ENCODE results near the gene ERMN.
A peak's percentile ranks its signal among the peaks of the same experiment; 100 is the strongest.

The ERMN gene

DNA sequence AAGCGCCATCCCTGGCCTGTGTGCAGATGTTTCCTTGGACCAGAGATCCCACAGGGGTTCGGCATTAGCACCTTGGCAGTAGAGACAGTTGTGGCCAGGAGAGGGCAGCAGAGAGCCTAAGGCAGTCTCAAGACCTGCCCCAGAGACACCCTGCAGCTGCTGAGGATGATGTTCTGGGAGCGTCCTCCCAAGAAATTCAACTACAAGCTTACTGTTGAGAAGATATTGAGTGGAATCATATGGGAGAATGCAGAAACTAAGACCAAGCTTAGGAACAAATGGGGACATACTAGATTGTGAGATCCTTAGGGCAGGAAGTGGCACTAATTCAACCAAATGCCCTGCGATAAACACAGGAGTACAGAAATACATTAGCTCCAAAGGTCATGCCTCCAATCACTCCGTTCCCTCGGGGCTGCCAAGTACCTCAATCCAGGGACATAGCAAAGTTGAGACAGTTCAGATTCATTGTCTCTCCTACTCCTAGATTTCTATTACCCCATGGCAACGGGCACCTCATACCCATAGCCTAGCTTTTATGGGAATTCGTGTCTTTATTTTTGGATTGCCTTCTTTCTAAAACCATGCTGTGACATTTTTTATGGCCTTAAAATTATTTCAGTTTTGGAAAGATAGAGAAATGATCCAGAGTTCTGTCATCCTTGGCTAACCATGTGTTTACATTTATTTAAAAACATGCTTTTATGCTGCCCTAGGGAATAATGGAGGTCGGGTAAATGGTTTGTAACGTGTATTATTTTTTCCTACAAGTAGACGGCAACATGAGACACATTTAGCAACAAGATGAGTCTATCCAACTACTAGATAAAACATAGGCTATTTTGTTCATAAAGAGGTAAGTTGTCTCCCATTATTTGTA lies 2.2 kb upstream of the ERMN start:
- peak; percentile 88 for DNase-seq

DNA sequence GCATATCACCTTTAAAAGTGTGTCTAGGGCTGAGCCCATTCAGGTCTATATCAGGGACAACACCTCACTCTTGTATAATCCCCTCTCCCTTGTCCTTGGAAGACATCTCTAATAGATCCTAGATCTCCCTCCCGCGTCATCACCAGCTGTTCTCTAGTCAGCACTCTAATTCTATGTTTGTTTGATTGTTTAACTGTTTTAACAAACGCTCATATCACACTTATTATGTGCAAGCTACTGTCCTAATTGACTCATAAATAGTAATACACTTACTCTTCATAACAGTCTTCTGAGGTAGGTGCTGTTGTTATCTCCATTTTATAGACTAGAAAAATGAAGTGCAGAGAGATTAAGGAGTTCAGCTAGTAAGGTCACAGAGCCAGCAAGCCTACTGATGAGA lies 1.6 kb upstream of the ERMN start:
- no peak for DNase-seq

DNA sequence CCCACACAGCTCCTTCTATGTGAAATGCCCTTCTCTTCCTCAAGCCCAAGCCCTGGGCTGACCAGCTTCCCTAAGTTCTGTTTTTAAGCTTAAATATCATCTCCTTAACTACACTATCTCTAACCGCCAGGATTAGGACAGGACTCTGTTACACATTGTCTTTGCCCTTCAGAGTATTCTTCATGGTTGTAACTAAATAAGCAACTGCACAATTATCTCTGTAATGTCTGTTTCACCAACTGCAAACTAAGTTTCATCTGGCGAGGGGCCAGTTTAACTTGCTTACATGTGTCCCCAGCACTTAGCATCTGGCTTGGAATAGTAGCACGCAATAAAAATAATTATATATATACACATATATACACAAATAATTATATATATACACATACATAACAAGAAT lies 1.1 kb upstream of the ERMN start:
- no peak for DNase-seq

DNA sequence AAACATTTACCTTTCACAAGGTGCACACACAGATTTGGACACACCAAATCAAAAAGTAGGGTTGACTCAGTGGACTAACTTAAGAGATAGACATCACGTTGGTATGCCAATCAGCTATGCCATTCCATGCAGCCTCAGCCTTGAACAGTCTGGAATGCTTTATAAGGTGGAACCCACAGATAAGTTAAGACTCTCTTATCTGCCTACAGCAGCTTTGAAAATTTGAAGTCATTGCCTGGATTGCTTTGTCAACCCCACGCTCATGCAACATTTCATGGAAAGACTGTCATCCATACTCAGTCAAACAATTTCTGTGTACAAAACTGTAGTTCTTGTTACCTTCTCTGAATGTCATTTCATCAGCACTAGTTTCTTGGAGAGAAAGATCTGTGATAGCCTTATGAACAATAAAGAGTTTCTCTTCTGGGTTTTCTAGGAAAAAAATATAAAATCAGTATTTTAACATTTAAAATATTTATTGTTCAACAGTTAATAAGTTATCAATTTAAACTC lies 1.2 kb downstream of the ERMN start:
- DNase-seq: no peak

DNA sequence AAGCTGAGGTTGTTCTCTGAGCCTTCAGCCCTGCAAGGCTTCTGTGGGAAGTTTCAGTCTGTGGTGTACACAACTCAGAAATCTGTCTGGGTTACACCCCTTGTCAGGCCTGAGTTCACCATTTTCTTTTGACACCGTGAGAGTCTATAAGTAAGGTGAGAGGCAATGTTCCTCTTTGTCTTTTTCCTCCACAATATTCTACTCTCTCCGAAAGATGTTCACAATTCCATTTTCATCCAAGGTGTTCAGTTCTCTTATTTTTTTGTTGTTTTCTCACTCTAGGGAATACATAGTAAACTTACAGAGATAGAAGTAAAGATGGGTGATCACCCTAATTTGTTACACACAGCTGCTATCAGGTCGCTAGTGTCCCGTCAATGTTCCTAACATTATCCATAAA lies 3.2 kb downstream of the ERMN start:
- DNase-seq: no peak

DNA sequence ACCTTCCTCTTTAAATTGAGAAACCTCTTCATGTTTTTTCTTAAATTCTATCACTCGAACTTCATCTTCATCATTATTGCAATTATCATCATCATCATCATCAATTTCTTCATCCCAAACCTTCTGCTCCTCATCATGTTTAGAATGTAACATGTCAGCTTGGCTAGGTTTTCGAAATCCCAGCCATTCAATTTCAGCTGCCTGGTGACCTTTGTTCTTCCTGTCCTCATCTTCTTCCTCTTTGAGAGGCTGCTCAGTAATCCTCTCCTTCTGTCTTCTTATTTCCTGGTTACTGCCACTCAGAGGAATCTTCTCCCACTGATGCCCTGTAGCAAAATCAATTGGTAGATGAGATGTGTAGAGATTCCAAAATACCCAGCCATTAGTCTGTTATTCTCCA lies 4.2 kb downstream of the ERMN start:
- DNase-seq: no peak

DNA sequence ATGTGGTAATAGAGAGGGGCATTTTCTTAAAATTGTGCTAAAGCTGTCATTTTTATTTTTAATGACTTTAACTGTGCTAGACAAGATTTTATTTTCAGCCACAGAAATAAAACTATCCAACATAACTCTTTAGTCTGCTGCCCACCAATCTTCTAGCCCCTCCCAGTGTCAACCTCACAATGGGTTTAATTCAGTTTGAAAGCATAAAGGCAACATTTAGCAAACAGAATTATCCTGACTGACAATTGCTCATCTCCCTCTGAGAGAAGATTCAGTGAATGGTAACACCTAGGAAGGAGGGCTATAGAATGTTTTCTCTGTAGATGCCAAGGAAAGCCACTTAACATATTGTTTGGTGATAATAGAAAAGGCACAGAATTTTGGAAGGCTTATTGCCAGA lies 5.2 kb downstream of the ERMN start:
- no peak for DNase-seq

DNA sequence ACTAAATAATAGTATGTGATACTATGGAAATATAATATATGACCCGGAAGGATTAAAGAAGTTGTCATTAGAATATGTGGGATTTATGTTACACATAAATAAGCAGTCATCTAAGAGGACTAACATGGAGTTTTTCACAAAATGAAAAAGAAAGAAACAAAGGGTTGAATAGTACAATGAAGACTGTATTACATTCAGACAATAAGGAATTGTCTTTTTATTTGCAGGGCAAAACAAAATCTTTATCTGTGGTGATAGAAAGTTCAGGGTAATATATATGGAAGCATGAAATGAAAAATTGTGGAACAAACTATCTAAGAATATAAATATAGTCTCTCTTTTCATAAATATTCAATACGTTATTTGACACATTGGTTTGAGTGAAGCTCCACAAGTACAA lies 5.8 kb downstream of the ERMN start:
- no peak for DNase-seq

DNA sequence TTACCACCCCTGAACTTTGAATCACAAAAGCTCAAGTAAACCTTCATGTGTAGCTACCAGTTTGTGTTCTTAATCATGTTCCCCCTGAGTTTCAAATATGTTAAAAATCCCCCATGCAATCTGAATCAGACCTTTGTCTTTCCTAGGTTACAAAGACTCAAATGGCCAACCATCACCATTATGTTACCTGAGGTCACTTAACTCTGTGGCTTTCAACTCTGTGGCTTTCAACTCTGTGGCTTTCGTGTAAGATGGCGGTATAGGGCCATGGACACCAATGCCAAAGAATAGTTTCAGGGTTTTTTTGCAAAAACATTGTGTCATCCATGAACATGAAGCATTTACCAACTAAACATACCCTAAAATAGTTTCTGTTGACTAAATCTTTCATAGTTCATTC lies 6.7 kb downstream of the ERMN start:
- no peak for DNase-seq

DNA sequence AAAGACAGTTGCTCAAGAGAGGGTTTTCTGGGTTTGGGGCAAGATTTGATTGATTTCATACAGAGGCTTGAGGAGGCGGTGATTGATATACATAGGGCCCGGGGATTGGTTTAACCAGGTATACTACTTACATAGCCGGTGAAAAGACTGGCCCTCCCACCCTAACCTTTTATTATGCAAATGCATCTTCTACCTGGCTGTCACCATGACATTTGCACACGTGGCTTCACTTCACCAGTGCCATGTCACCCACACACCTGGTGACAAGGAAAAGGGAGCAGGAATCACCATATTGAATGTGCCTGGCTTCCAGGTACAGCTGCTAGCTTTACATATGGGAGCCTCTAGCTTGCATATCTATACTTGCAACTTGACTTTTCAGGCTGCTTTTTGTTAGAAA lies 9.7 kb downstream of the ERMN start:
- DNase-seq: no peak

DNA sequence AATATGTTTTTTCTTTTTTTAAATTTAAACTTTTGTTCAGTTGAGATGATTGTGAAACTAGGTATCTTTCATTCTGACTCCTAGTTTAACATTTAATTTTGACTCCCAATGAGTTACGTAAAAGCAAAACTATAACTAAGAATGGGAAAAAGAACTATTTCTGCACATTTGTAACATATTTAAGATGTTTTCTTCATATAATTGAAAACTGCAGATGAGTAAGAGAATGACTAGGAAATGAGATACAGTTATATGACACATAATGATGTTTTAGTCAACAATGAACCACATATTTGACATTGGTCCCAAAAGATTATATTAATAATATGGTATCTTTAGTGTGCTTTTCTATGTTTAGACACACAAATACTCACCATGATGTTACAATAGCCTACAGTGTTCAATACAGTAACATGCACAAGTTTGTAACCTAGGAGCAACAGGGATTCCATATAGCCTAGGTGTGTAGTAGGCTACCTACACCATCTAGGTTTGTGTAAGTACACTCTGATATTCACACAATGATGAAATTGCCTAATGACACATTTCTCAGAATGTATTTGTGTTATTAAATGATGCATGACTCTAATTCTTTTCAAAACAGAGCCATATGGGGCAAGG lies 12.6 kb downstream of the ERMN start:
- no peak for DNase-seq

DNA sequence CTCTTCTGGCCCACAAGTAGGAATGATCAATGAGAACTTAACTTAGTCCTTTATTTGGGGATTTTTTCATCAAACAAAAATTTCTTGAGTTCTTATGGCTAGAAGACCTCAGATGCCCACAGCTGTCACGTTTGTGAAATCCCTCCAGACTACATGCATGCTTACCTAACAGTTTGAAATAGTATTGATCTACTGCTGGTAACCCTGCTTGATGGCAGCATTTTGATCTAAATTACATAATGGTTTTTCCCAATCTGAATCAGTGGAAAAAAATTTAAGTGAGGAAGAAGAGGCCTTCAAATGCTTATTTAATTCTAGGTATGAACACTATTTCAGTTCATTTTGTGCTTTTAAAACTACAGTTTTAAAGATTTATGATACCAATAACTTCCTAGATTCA lies 13.9 kb downstream of the ERMN start:
- no peak for DNase-seq

DNA sequence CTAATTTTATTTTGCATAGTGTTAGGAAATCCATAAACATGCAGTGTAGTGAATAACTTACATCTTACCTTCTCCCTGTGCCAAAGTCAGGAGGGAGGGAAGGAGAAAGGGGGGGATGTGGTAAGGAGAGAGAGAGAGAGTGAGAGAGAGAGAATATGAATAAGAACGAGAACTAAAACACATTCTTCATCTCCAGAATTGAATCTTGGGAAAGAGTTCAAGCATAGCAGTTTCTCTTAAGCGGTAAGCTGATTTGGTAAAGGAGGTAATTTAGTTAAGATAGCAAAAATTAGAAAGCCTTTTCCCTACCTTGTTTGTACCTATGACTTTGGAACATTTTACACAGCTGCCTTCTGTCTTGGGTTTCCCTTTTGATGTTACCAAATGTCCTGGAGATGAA lies 15.7 kb downstream of the ERMN start:
- no peak for DNase-seq

DNA sequence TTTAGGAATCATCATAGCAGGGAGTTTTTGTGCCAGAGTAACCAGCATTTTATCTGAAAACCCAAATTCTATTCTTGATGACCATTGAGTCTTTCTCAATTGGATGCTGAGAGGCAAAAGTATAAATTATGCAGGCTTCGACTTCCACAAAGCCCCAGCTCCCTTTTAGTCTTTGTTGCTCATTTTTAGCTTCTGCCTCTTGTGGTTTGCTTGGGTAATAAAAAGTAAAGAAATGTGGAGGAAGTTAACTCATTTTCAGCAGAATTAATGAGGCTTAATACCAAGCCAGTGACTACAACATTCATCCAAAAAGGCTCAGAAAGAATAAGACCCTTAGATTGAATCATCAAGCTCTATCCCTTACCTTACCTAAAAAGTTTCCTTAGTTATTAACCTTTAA lies 18.6 kb downstream of the ERMN start:
- peak; percentile 8 for DNase-seq

DNA sequence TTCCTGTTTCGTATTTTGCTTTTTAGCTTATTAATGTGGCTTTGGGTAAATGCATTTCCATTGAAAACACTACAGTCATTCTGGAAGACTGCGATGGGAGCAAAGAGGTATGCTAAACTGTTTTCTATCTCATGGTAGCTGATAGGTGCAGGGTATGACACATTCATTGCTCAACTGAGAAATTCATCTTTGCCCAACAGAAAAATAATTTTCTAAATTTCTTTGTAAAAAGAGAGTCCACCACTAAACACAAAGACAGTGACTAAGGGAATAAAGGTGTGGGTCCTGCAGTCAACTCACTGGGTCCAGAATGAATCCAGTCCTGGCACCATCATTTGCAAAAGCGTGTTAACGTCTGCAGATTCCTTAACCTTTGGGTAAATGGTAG lies 19.9 kb downstream of the ERMN start:
- no peak for DNase-seq

DNA sequence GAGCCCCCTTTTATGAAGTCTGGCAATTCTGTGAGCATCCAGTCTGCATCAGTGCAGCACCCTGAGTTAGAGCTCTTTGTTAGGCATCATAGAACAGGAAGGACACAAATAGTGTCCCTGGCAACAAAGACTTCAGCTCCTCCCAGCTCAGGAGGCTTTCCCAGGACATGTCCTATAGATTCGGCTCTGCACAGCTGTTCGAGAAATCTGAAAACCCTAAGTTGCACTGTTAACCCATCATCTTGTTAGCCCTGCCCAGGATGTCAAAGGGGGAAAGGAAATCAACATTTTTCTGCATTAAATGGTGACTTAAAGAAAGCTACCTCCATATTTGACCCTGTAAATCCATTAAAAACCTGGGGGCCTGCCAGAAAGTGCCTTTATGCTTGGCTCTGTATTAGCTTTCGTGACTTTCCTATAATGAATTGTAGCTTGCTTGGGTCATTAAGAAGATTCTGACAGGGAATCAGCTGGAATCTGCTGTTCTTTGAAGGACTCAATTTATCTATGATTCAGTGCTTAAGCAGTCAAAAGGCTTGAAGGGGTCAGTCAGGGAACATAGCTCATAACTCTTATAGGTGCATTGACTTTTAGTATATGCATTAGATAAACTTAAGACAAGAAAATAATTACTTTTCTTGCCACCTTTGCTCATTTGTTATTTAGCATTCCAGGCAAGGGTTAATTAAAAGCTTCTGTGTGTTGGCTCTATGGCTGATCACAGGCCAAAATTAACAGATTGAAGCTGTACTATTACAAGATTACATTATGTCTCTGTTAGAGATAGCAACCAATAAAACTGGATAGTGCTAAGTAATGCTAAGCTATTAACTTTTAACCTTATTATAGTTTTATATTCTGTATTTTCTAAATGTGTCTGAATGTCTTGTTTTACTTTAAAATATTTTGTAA lies 20.6 kb downstream of the ERMN start:
- no peak for DNase-seq

DNA sequence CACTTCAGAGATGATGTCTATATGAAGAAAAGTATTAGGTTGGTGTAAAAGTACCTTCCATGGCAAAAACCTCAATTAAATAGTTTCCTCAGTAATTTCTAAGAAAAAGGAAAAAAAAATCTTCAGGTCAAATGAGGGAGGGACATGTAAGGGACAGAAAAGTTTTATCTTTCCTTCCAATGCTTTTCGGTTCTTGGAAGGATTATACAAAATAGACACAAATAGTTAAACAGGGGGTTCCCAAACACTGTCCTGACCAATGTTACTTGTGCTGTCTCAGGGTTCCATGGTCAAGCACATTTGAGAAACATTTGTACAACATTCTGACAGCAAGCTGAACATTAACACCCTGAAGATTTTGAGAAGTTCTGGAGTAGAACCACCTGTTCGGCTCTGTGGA lies 22.0 kb downstream of the ERMN start:
- DNase-seq: no peak

DNA sequence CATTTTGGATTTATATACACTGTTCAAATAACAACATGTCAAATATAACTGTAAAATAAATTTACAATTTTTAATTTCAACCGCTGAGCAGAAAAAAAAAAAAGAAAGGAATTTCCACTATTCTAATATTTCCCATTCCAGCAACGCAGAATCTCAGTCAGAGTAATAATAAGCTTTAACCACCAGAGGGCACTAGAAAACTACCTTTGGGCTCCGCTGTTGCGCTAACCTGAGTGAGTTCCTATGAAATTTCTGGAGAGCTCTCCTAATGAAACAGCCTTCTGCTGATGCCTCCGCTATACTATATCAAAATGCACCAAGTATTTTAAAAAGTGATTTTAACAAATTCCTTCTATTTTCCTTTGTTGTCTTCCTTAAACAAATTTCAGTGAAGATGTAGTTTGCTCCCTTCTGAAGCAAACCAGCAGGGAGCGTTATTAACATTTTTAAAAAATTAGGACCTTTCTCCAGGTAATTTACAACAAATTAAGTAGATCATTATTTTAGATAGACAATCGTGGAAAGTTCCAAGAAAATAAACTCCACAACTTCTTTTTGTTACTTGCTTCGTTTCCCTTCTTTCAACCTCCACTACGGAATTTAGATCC lies 23.0 kb downstream of the ERMN start:
- DNase-seq: peak; percentile 68

DNA sequence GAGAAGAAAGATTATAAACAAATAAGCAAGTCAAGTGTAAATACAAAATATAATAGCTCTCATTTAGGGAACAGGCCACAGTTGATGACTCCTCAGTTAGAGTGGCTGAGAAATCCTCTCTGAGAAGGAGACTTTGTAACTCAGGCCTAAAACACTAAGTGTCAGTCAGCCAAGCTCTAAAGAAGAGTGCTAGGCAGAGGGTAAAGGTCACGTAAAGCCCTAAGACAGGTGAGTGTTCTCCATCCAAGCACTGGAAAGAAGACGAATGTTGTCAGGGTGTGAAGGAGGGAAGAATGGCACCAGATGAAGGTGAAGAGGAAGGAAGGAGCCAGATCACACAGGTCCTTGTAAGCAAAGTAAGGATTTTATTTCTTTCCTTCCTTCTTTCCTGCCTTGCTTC lies 24.3 kb downstream of the ERMN start:
- DNase-seq: no peak

DNA sequence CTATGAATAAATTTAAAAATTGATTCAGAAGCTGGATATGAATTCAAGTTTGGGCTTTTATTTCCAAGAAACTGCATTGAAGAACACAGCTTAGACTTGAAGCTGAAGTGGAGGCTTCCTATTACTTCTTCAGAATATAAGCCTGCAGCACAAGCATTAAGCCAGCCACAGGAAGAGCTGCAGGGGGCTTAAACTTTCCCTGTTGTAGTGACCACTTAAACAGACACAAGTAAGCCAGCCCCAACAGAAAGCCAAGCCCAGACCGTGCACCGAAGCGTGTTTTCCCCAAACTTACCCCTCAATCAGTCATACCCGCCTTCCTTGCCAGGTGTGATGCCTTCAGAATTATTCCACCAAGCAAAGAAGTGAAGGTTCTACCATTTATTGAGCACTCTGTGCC lies 28.7 kb downstream of the ERMN start:
- no peak for DNase-seq

DNA sequence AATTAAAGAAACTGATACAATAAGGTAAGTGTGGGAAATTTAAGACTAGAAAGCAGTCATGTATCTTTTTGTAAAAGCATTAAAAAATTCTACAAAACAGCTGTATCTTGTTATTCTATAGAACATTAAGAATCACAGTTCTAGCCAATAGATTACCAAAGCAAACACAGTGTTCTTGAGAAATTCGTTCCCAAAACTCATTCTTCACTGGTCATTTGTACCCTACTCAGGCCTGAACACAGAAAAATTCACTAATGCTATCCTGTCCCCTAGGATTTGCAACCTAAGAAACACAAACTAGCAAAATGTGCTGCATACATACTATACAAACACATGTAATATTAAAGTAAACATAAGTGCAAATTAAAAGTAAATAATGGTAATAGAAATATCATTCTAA lies 29.1 kb downstream of the ERMN start:
- no peak for DNase-seq

DNA sequence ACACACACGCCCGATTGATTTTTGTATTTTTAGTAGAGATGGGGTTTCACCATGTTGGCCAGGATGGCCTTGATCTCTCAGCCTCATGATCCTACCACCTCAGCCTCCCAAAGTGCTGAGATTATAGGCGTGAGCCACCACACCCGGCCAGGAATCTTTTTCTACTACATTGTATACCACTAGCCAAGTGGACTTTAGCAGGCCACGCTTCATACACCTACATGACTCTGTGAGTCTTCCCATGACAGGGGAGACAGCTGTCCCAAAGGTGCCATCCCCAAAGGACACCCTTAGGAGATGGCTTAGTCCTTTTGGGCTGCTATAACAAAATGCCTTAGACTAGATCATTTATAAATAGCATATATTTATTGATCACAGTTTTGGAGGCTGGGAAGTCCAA lies 32.8 kb downstream of the ERMN start:
- no peak for DNase-seq

DNA sequence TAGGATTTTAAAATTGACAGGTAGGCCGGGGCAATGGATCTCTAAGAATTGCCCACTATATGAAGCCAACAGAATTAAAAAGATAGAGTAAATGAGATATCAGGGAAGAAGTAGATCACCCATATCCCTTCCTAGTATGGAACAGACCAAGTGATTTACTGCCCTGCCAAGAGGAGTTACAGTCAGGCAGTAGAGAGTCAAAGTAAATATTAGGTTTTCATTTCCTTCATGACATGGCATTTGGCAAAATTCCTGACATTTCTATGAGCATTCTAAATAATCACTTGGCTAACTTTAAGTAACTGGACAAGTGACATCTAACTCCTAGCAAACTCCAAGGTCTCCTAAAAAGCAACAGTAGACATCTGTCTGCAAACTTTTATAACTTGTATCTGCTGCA lies 34.6 kb downstream of the ERMN start:
- no peak for DNase-seq

Measured in CD4-positive, alpha-beta T cell treated with Interleukin-17A for 1 hour (primary cell).